IPS-18a (cell line): ENCODE results near the gene DYSF.

Experiments
- H3K27ac ChIP-seq: one replicate; pipeline ENCODE4 v1.5.1; 2013; ENCODE audit warnings: low read length
- H3K27me3 ChIP-seq: one replicate; pipeline ENCODE4 v1.6.1; 2013; ENCODE audit warnings: mild to moderate bottlenecking, low read length; ENCODE audit not compliant: control insufficient read depth, insufficient read depth
- H3K36me3 ChIP-seq: one replicate; pipeline ENCODE4 v1.6.1; 2013; ENCODE audit warnings: low read depth, low read length; ENCODE audit not compliant: control insufficient read depth
- H3K4me1 ChIP-seq: one replicate; pipeline ENCODE4 v1.6.1; 2013; ENCODE audit warnings: low read depth, low read length; ENCODE audit not compliant: control insufficient read depth
- H3K4me3 ChIP-seq: one replicate; pipeline ENCODE4 v1.5.1; 2013; ENCODE audit warnings: low read length
- H3K9ac ChIP-seq: one replicate; pipeline ENCODE4 v1.6.1; 2013; ENCODE audit warnings: mild to moderate bottlenecking, low read length, moderate library complexity
- H3K9me3 ChIP-seq: one replicate; pipeline ENCODE4 v1.6.1; 2013; ENCODE audit warnings: low read depth, low read length; ENCODE audit not compliant: control insufficient read depth

Gene DYSF

GRCh38 chr2:71609029-71609428 is 155.7 kb downstream of the DYSF start:
- Histone ChIP-seq H3K27ac (no peak overlapping the region), H3K4me1 (peaks cover 10% of the 10 kb centered on the region), H3K9ac (no peak overlapping the region), H3K4me3 (no peak overlapping the region), H3K27me3 (no peaks in the 10 kb centered on the region), H3K36me3 (no peaks in the 10 kb centered on the region), H3K9me3 (no peaks in the 10 kb centered on the region)

DNA sequence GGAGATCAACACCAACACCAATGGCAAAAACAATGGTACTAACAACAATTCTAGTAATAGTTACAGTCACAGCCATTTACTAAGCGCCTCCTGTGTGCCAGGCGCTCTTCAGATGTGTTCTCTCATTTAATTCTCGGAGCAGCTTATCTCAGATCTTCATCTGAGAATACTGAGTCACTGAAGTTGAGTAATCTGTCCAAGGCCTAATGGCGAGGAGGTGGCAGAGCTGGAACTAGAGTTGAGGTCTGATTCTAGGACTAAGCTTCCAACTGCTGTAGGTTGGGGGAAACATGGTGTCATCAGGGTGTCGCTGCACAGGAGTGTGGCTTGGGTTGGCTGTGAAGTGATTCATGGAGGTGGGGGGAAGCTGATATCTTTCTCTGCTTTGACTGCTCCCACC is 156.1 kb downstream of the DYSF start:
- Histone ChIP-seq H3K4me3 (no peak overlapping the region), H3K4me1 (peaks cover 10% of the 10 kb centered on the region), H3K9ac (no peak overlapping the region), H3K36me3 (no peaks in the 10 kb centered on the region), H3K27me3 (no peaks in the 10 kb centered on the region), H3K9me3 (no peaks in the 10 kb centered on the region), H3K27ac (no peak overlapping the region)

DNA sequence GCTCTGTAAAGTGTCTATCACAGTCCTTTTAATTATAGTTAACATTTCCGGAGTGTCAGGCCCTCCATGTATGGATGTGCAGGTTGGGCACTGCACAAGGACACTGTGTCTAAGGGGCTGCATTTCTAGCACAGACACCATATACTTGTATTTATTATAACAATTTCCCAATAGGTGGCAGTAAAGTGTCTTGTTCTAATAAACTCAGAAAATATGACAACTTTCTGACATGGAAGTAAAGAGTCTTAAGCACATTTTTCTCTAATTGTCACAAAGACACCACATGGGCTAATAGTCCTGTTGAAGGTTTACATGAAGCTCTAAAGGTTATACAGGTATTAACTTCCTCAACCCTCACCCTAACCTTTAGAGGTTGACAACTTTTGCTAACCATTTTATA is 156.6 kb downstream of the DYSF start:
- no peaks in the 10 kb centered on the region for H3K27me3 ChIP-seq
- no peak overlapping the region for H3K27ac ChIP-seq
- H3K4me3 ChIP-seq: no peak overlapping the region
- no peaks in the 10 kb centered on the region for H3K9me3 ChIP-seq
- H3K4me1 ChIP-seq: peaks cover 9% of the 10 kb centered on the region
- H3K9ac ChIP-seq: no peak overlapping the region
- H3K36me3 ChIP-seq: no peaks in the 10 kb centered on the region

DNA sequence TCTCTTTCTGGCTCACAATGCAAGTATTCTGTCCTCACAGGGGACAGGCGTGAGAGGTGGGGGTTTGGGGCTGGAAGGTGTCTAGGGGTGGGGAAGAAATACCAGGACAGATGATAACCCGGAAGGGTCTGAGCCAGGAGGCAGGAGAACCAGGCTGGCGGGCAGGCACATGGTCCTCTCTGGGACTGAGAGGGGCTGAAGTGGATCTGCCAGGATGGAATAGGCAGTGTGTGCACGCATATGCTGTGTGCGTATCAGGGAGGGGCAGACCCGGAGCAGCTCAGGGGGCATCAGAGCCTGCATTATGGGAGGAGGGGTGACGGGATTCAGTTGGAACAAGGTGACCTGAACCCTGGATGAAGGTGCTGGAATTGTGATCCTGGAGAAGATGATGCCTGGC is 157.3 kb downstream of the DYSF start:
- no peaks in the 10 kb centered on the region for H3K9me3 ChIP-seq
- no peak overlapping the region for H3K9ac ChIP-seq
- H3K27me3 ChIP-seq: no peaks in the 10 kb centered on the region
- H3K27ac ChIP-seq: no peak overlapping the region
- H3K36me3 ChIP-seq: no peaks in the 10 kb centered on the region
- H3K4me3 ChIP-seq: no peak overlapping the region
- peaks cover 2% of the 10 kb centered on the region for H3K4me1 ChIP-seq

DNA sequence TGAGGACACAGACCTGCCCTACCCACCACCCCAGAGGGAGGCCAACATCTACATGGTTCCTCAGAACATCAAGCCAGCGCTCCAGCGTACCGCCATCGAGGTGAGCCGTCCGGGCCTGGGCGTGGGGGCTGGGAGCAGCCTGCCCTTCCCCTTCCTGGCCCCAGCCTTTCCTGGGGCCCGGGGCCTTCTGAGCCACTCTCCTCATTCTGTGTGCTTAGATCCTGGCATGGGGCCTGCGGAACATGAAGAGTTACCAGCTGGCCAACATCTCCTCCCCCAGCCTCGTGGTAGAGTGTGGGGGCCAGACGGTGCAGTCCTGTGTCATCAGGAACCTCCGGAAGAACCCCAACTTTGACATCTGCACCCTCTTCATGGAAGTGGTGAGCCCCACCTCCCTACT is 157.9 kb downstream of the DYSF start:
- H3K9ac ChIP-seq: no peak overlapping the region
- no peak overlapping the region for H3K27ac ChIP-seq
- no peaks in the 10 kb centered on the region for H3K36me3 ChIP-seq
- no peaks in the 10 kb centered on the region for H3K27me3 ChIP-seq
- no peaks in the 10 kb centered on the region for H3K4me1 ChIP-seq
- H3K9me3 ChIP-seq: no peaks in the 10 kb centered on the region
- H3K4me3 ChIP-seq: no peak overlapping the region

- Histone ChIP-seq H3K9me3 (no peaks in the 10 kb centered on the region), H3K4me3 (no peak overlapping the region), H3K27ac (no peak overlapping the region), H3K27me3 (no peaks in the 10 kb centered on the region), H3K4me1 (no peaks in the 10 kb centered on the region), H3K36me3 (no peaks in the 10 kb centered on the region), H3K9ac (no peak overlapping the region)
Measured at GRCh38 chr2:71611781-71612527, 158.6 kb downstream of the DYSF start.

- Histone ChIP-seq H3K27ac (no peak overlapping the region), H3K27me3 (no peaks in the 10 kb centered on the region), H3K9ac (no peak overlapping the region), H3K36me3 (no peaks in the 10 kb centered on the region), H3K9me3 (no peaks in the 10 kb centered on the region), H3K4me3 (no peak overlapping the region), H3K4me1 (no peaks in the 10 kb centered on the region)
Measured at GRCh38 chr2:71612581-71613402, 159.4 kb downstream of the DYSF start.

DNA sequence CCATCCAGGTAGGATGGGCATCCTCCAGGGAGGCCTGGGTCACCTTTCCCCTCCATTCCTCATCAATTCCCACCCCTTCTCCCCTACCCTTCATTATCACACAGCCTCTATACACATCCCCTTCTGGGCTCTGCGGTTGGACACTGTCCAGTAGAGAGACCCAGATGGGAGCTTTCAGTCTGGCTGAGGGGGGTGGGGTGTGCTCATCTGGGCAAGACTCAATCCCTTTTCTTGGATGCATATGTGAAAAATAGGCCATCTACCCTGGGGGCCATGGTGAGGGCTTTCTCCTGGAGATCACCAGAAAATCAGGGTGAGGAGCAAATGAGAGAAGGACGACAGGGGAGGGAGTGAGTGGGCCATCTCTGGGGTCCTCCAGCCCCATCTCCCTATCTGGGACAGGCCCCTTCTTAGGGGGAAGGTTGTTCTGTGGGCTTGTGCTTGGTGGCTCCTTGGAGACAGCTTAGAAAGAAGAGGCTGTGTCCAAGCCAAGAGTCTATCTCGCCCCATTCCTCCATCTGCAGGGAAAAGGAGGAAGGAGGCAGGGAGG is 160.1 kb downstream of the DYSF start:
- no peak overlapping the region for H3K27ac ChIP-seq
- H3K36me3 ChIP-seq: no peaks in the 10 kb centered on the region
- no peaks in the 10 kb centered on the region for H3K4me1 ChIP-seq
- no peak overlapping the region for H3K4me3 ChIP-seq
- H3K27me3 ChIP-seq: no peaks in the 10 kb centered on the region
- no peak overlapping the region for H3K9ac ChIP-seq
- H3K9me3 ChIP-seq: no peaks in the 10 kb centered on the region

DNA sequence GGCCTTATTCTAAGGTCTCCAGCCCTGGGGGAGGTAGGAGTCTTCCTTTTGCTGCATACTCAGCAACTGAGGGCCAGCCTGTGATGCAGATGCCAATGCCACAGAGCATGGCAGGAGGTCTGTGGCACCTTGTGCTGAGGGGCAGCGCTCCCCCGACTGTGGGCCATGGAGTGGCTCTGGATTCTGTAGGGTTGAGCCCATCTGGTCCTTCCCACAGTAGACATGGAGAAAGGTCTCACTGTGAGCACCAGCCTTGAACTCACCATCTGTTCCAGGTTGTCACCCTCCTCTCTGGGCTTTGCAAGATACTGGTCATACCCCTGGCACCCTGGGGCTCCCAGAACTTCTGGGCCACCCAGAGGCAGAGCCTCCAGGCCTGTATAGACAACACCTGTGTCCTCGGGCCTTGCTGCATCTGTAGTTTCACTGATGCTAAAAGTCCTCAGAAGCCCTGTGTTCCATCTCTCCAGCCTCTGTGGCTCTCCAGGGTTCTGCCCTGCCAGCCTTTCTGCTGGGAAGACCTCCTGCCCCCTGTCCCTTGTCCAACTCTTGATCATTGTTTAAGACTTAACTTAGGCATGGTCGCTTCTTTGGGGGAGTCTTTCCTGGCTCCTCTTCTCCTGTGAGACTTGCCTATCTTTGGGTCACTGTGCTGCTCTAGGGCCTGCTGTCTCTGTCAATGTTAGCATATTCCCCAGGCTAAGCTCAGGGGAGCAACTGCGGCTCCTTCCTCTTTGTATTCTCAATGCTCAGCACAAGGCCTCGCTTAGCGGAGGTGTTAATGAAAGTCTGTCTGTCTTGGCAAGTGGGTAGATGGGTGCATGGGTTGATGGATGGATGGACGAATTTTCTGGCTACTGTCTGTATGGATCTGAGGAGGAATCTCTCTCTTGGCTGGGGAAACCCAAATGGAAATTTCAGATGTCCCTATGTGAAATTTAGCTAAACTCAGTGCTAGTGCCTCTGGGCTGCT is 160.9 kb downstream of the DYSF start:
- H3K9ac ChIP-seq: no peak overlapping the region
- H3K4me1 ChIP-seq: no peaks in the 10 kb centered on the region
- H3K4me3 ChIP-seq: no peak overlapping the region
- no peaks in the 10 kb centered on the region for H3K36me3 ChIP-seq
- no peaks in the 10 kb centered on the region for H3K9me3 ChIP-seq
- no peak overlapping the region for H3K27ac ChIP-seq
- no peaks in the 10 kb centered on the region for H3K27me3 ChIP-seq

DNA sequence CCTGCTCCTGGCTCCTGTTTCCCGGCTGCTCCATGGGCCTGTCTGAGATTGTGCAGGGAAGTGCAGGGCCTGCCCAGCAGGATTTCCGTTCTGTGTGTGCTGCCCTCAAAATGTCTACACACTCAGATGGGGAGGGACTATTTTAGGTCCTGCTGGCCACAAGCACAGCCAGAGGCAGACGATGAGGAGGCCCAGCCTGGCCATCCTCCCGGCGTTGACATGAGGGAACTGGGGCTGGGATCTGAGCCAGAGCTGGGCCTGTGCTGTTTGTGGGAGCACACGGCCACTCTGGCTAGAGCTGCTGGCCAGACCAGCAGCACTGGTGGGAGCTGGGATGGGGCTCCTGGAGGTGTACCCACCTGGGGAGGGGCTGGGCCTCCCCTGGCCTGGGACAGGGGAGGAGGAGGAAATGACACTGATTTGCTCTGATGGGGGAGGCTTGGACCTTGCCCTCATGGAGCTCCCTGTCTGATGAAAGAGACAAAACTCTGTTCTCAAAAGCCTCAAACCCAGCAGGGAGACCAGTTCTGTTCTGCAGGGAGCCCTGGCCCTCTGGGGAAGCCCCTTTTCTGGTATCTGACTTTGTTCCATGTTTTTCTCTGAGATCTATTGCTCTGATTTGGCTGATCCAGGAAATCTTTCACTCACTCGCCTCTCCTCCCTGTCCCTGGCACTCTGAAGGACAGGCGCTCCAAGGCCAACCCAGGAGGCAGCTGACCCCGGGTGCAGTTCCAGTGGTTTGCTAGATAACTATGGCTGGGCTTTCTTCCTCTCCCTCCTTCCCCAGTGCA is 161.8 kb downstream of the DYSF start:
- H3K9ac ChIP-seq: no peak overlapping the region
- H3K27ac ChIP-seq: no peak overlapping the region
- H3K4me3 ChIP-seq: no peak overlapping the region
- no peaks in the 10 kb centered on the region for H3K36me3 ChIP-seq
- H3K4me1 ChIP-seq: no peaks in the 10 kb centered on the region
- no peaks in the 10 kb centered on the region for H3K27me3 ChIP-seq
- H3K9me3 ChIP-seq: no peaks in the 10 kb centered on the region
